Measurements from ENCODE around the gene HOXD8. TPM values are rescaled to one million over a fixed set of nuclear protein-coding genes. Genes with fewer than 3 reads are reported as not detected.

HOXD8 gene
- total and polyA plus RNA-seq, 8 donors, result 0.32 to 2.9 (median 1.8) TPM

GRCh38 chr2:176150584-176151441 lies 21.3 kb downstream of the HOXD8 start:
- TF ChIP-seq CTCF (IDR thresholded peaks at IDR 0.05), result no peak
- no peaks in the 10 kb centered on the region for H3K4me1 ChIP-seq
- DNase-seq (no peak), ATAC-seq (no peak)
- H3K9me3 ChIP-seq, result no peaks in the 10 kb centered on the region
- peaks cover 98 to 100% of the 10 kb centered on the region in 2 donors for H3K27me3 ChIP-seq
- no peaks in the 10 kb centered on the region for H3K36me3 ChIP-seq
- H3K4me3 ChIP-seq, result no peak overlapping the region
- intact Hi-C loops (cut with DNase I), result no loop called here
- no peak overlapping the region for H3K27ac ChIP-seq

- H3K9me3 ChIP-seq, result no peaks in the 10 kb centered on the region
- H3K4me3 ChIP-seq, result no peak within 1 kb of the TSS
- H3K4me1 ChIP-seq, result no peaks in the 10 kb centered on the region
- intact Hi-C loops (cut with DNase I), result no loop called here
- ATAC-seq (no peak), DNase-seq (no peak)
- no peaks in the 10 kb centered on the region for H3K36me3 ChIP-seq
- H3K27ac ChIP-seq, result no peak within 1 kb of the TSS
- H3K27me3 ChIP-seq, result peaks cover 98 to 100% of the 10 kb centered on the region in 2 donors
- no peak for TF ChIP-seq CTCF (IDR thresholded peaks at IDR 0.05)
Measured at GRCh38 chr2:176151442-176152287, 22.2 kb downstream of the HOXD8 start, which contains the start of gene HOXD4. Gene HOXD4 (plus strand): TSS chr2:176151550. CDS start chr2:176151634, 84 bp downstream.

GRCh38 chr2:176152350-176153181 lies 23.1 kb downstream of the HOXD8 start:
- Histone ChIP-seq H3K9me3 (no peaks in the 10 kb centered on the region), H3K4me3 (no peak overlapping the region), H3K27me3 (peaks cover 98 to 100% of the 10 kb centered on the region in 2 donors), H3K4me1 (no peaks in the 10 kb centered on the region), H3K36me3 (no peaks in the 10 kb centered on the region), H3K27ac (no peak overlapping the region)
- no peak for ATAC-seq
- intact Hi-C loops (cut with DNase I), result no loop called here
- no peak for DNase-seq
- no peak for TF ChIP-seq CTCF (IDR thresholded peaks at IDR 0.05)

GRCh38 chr2:176154576-176155252 lies 25.2 kb downstream of the HOXD8 start:
- H3K27me3 ChIP-seq, result peaks cover 98 to 100% of the 10 kb centered on the region in 2 donors
- H3K9me3 ChIP-seq, result no peaks in the 10 kb centered on the region
- peaks cover 0 to 3% of the 10 kb centered on the region in 2 donors for H3K4me1 ChIP-seq
- intact Hi-C loops (cut with DNase I), result no loop called here
- no peak overlapping the region for H3K27ac ChIP-seq
- ATAC-seq (no peak), DNase-seq (no peak)
- no peak overlapping the region for H3K4me3 ChIP-seq
- no peaks in the 10 kb centered on the region for H3K36me3 ChIP-seq
- TF ChIP-seq CTCF (IDR thresholded peaks at IDR 0.05), result no peak

All from left lung (tissue), 10 donors.